Glutamatergic neuron (in vitro differentiated cells): ENCODE measurements around the gene MX1. TPM values are rescaled to one million over a fixed set of nuclear protein-coding genes. Genes with fewer than 3 reads are reported as not detected.

Source experiments
- DNase-seq: peaks from one replicate; pipeline ENCODE4 v3.0.0; 2022
- H3K27ac Mint-ChIP-seq: one replicate; pipeline ENCODE4 v1.8.0; 2020; ENCODE audit warnings: mild to moderate bottlenecking, mixed read lengths, inconsistent platforms; ENCODE audit not compliant: unreplicated experiment
- H3K27me3 Mint-ChIP-seq: one replicate; pipeline ENCODE4 v1.8.0; 2020; ENCODE audit warnings: mild to moderate bottlenecking, moderate library complexity, mixed read lengths, inconsistent platforms; ENCODE audit not compliant: unreplicated experiment
- H3K36me3 Mint-ChIP-seq: one replicate; pipeline ENCODE4 v1.8.0; 2020; ENCODE audit warnings: mild to moderate bottlenecking, mixed read lengths, inconsistent platforms; ENCODE audit not compliant: unreplicated experiment
- H3K4me1 Mint-ChIP-seq: one replicate; pipeline ENCODE4 v1.8.0; 2020; ENCODE audit warnings: mild to moderate bottlenecking, low read depth, mixed read lengths, inconsistent platforms; ENCODE audit not compliant: unreplicated experiment
- H3K4me3 Mint-ChIP-seq: one replicate; pipeline ENCODE4 v1.8.0; 2020; ENCODE audit warnings: mild to moderate bottlenecking, mixed read lengths, inconsistent platforms; ENCODE audit not compliant: unreplicated experiment
- H3K9me3 Mint-ChIP-seq: one replicate; pipeline ENCODE4 v1.8.0; 2020; ENCODE audit warnings: mild to moderate bottlenecking, moderate library complexity, mixed read lengths, inconsistent platforms; ENCODE audit not compliant: unreplicated experiment
- long read RNA-seq: library from polyadenylated mRNA; unstranded; transcript quantifications from one replicate; pipeline ENCODE4 v2.0.0, GENCODE V29; 2020; ENCODE audit not compliant: unreplicated experiment
- total RNA-seq: library from RNA; stranded (reverse); fragmentation: NEBNext Ultra II Directional; extraction: Animal tissue kit (Norgen Biotek cat#: 25700); gene quantifications from one replicate; pipeline ENCODE4 v1.2.1, GENCODE V29; 2021; ENCODE audit not compliant: unreplicated experiment
- TF ChIP-seq, protein P1 (sequence below): fragments of 200-600 bp; sonication (generic); IDR thresholded peaks from one replicate; pipeline ENCODE4 v1.5.0; 2021; ENCODE audit not compliant: partially characterized antibody, unreplicated experiment

The MX1 gene
- 1.5 TPM for total RNA-seq
- long read RNA-seq, result 0 reads

DNA sequence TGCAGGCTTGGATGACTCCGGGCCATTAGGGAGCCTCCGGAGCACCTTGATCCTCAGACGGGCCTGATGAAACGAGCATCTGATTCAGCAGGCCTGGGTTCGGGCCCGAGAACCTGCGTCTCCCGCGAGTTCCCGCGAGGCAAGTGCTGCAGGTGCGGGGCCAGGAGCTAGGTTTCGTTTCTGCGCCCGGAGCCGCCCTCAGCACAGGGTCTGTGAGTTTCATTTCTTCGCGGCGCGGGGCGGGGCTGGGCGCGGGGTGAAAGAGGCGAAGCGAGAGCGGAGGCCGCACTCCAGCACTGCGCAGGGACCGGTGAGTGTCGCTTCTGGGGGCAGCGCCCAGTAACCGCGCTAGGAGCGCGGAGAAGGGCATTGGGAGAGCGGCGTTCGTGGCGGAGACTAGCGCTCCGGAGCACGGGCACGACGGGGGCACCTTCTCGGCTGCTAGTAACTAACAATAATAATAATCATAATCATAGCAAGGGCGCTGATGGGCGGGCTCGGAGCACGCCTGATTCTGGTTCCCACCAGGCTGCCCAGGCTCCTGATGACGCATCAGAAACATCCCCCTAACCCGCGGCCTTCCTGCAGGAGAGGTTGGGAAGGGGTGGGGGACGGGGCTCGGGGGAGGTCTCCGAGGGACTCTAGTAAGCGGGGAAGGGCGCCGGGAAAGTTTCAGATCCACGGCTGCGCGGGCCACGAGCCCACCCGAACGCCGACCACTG lies at the start of gene MX1:
TSS of gene MX1 (plus strand) at position 286 of the 722 bp plus-strand sequence. CDS start 5,832 bp downstream, outside the sequence.
- H3K27me3 Mint-ChIP-seq, result peaks cover 8% of the 10 kb centered on the region

GRCh38 chr21:41377715-41378114 lies 48.3 kb upstream of the MX1 start:
- Mint-ChIP-seq H3K27ac (no peak overlapping the region), H3K36me3 (peaks cover 2% of the 10 kb centered on the region), H3K4me3 (no peak overlapping the region), H3K27me3 (no peaks in the 10 kb centered on the region), H3K4me1 (peaks cover 1% of the 10 kb centered on the region), H3K9me3 (peaks cover 9% of the 10 kb centered on the region)
- DNase-seq, result no peak
- TF ChIP-seq, protein P1, sequence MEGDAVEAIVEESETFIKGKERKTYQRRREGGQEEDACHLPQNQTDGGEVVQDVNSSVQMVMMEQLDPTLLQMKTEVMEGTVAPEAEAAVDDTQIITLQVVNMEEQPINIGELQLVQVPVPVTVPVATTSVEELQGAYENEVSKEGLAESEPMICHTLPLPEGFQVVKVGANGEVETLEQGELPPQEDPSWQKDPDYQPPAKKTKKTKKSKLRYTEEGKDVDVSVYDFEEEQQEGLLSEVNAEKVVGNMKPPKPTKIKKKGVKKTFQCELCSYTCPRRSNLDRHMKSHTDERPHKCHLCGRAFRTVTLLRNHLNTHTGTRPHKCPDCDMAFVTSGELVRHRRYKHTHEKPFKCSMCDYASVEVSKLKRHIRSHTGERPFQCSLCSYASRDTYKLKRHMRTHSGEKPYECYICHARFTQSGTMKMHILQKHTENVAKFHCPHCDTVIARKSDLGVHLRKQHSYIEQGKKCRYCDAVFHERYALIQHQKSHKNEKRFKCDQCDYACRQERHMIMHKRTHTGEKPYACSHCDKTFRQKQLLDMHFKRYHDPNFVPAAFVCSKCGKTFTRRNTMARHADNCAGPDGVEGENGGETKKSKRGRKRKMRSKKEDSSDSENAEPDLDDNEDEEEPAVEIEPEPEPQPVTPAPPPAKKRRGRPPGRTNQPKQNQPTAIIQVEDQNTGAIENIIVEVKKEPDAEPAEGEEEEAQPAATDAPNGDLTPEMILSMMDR, result no peak

More for the DNA sequence above, at the start of gene MX1:
- Mint-ChIP-seq H3K4me3 (peak within 1 kb of the TSS; percentile 77), H3K4me1 (peaks cover 8% of the 10 kb centered on the region), H3K9me3 (peaks cover 3% of the 10 kb centered on the region), H3K36me3 (no peaks in the 10 kb centered on the region), H3K27ac (no peak within 1 kb of the TSS)
- TF ChIP-seq, protein P1, result no peak
- peak; percentile 52 for DNase-seq

- Mint-ChIP-seq H3K4me1 (peaks cover 1% of the 10 kb centered on the region), H3K9me3 (peaks cover 9% of the 10 kb centered on the region), H3K27ac (no peak overlapping the region), H3K4me3 (no peak overlapping the region), H3K27me3 (peaks cover 2% of the 10 kb centered on the region), H3K36me3 (peaks cover 3% of the 10 kb centered on the region)
- DNase-seq, result no peak
- TF ChIP-seq, protein P1, result no peak
These were observed 47.2 kb upstream of the MX1 start for GRCh38 chr21:41378849-41379248.

DNA sequence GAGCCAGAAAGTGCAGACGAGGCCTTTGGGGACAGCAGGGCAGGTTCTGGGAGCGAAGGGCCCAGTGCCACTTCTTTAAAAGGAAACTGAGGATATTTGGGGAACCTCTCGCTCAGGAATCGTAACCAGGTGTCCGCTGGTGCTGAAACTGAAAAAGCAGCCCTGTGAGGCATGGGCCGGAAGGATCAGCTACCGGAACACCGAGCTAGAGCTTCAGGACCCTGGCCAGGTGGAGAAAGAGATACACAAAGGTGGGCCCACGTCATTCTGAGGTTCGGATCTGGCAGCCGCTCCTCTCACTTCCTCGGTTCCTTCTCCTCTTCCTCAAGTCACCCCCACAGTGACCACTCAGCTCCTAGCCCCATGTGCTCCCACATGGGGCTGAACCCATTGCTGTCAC lies 46.1 kb upstream of the MX1 start:
- no peak overlapping the region for H3K4me3 Mint-ChIP-seq
- peaks cover 3% of the 10 kb centered on the region for H3K36me3 Mint-ChIP-seq
- peaks cover 1% of the 10 kb centered on the region for H3K4me1 Mint-ChIP-seq
- no peak for DNase-seq
- peaks cover 2% of the 10 kb centered on the region for H3K27me3 Mint-ChIP-seq
- peaks cover 7% of the 10 kb centered on the region for H3K9me3 Mint-ChIP-seq
- TF ChIP-seq, protein P1, result no peak
- H3K27ac Mint-ChIP-seq, result no peak overlapping the region

GRCh38 chr21:41381731-41382130 lies 44.3 kb upstream of the MX1 start:
- TF ChIP-seq, protein P1, result no peak
- Mint-ChIP-seq H3K4me3 (no peak overlapping the region), H3K27me3 (peaks cover 2% of the 10 kb centered on the region), H3K9me3 (peaks cover 6% of the 10 kb centered on the region), H3K36me3 (peaks cover 3% of the 10 kb centered on the region), H3K27ac (no peak overlapping the region), H3K4me1 (peaks cover 1% of the 10 kb centered on the region)
- no peak for DNase-seq
